ENCODE measurements around the gene SYNDIG1. TPM values are rescaled to one million over a fixed set of nuclear protein-coding genes. Genes with fewer than 3 reads are reported as not detected.

Gene SYNDIG1
- total RNA-seq, 4 donors from 2014 or later: 8.3 to 12.4 (median 10.2) TPM

DNA sequence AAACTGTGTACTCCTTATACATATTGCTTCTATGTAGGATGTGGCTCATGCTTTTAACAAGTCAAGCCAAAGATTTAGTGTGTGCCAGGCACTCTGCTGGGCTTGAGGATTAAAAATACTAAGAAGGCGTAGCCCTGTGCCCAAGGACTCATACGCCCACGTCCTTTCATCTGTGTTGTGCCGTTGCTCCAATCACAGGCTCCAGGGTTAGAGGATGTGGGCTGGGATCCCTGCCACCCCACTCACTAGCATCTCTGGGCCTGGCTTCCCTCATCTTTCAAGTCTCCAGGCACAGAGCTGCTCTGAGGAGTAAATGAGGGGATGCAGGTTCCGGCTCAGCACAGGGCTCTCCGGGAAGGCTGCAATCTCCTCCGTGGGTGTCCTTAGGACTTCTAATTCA, 214.2 kb downstream of the SYNDIG1 start:
- Histone ChIP-seq H3K36me3 (no peaks in the 10 kb centered on the region), H3K9me3 (no peaks in the 10 kb centered on the region), H3K27me3 (no peaks in the 10 kb centered on the region), H3K27ac (no peak overlapping the region), H3K4me1 (no peaks in the 10 kb centered on the region), H3K4me3 (replicated peaks in 1 of 3) (no peak overlapping the region)
- no peak for DNase-seq
- 80 to 88% methylated on average over 7 of the region's 7 CpGs for WGBS, 2 donors
- TF ChIP-seq POLR2A (IDR thresholded peaks at IDR 0.05): no peak
- TF ChIP-seq CTCF (IDR thresholded peaks at IDR 0.05): no peak
- intact Hi-C loops (cut with DNase I): no loop called here

- no peaks in the 10 kb centered on the region for H3K36me3 ChIP-seq
- intact Hi-C loops (cut with DNase I): no loop called here
- TF ChIP-seq POLR2A (IDR thresholded peaks at IDR 0.05) (no peak), CTCF (IDR thresholded peaks at IDR 0.05) (no peak)
- DNase-seq: no peak
- no peak overlapping the region for H3K27ac ChIP-seq
- H3K4me3 ChIP-seq (replicated peaks in 1 of 3): no peak overlapping the region
- H3K9me3 ChIP-seq: no peaks in the 10 kb centered on the region
- H3K4me1 ChIP-seq: no peaks in the 10 kb centered on the region
- 86 to 88% methylated on average over 9 of the region's 9 CpGs for WGBS, 2 donors
- H3K27me3 ChIP-seq: no peaks in the 10 kb centered on the region
Measured at GRCh38 chr20:24684421-24684871, 215.0 kb downstream of the SYNDIG1 start.

GRCh38 chr20:24684956-24685691, 215.7 kb downstream of the SYNDIG1 start:
- intact Hi-C loops (cut with DNase I): no loop called here
- H3K27ac ChIP-seq: no peak overlapping the region
- 71 to 77% methylated on average over 16 of the region's 16 CpGs for WGBS, 2 donors
- no peaks in the 10 kb centered on the region for H3K36me3 ChIP-seq
- no peaks in the 10 kb centered on the region for H3K4me1 ChIP-seq
- no peak overlapping the region for H3K4me3 ChIP-seq (replicated peaks in 1 of 3)
- no peaks in the 10 kb centered on the region for H3K9me3 ChIP-seq
- no peak for DNase-seq
- H3K27me3 ChIP-seq: no peaks in the 10 kb centered on the region
- TF ChIP-seq POLR2A (IDR thresholded peaks at IDR 0.05) (no peak), CTCF (IDR thresholded peaks at IDR 0.05) (no peak)

- no peak for DNase-seq
- Histone ChIP-seq H3K4me3 (replicated peaks in 1 of 3) (no peak overlapping the region), H3K27me3 (no peaks in the 10 kb centered on the region), H3K27ac (no peak overlapping the region), H3K4me1 (no peaks in the 10 kb centered on the region), H3K36me3 (no peaks in the 10 kb centered on the region), H3K9me3 (no peaks in the 10 kb centered on the region)
- TF ChIP-seq CTCF (IDR thresholded peaks at IDR 0.05): no peak
- no peak for TF ChIP-seq POLR2A (IDR thresholded peaks at IDR 0.05)
- intact Hi-C loops (cut with DNase I): no loop called here
- WGBS, 2 donors: 60 to 64% methylated on average over 4 to 5 of the region's 5 CpGs
Measured at GRCh38 chr20:24685736-24686135, 216.3 kb downstream of the SYNDIG1 start.

DNA sequence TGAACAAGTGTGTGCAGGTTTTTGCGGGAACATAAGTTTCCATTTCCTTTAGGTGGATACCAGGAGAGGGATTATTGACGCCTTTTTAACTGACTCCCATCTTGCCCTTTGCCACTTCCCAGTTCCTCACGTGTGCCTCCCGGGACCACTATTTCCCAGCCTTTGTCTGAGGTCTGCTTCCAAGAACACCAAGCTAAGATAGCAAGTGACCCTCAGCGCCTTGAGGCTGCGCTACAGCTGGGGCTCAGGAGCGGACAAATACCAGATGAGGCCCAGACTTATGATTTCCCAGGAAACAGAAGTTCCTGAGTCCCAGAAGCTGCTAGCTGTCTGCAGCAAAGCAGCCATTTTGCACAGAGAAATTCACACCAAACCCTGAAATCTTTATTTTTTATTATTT, 216.7 kb downstream of the SYNDIG1 start:
- TF ChIP-seq CTCF (IDR thresholded peaks at IDR 0.05) (no peak), POLR2A (IDR thresholded peaks at IDR 0.05) (no peak)
- intact Hi-C loops (cut with DNase I): no loop called here
- Histone ChIP-seq H3K4me3 (replicated peaks in 1 of 3) (no peak overlapping the region), H3K4me1 (no peaks in the 10 kb centered on the region), H3K27ac (no peak overlapping the region), H3K36me3 (no peaks in the 10 kb centered on the region), H3K27me3 (no peaks in the 10 kb centered on the region), H3K9me3 (no peaks in the 10 kb centered on the region)
- WGBS, 2 donors: 93 to 98% methylated on average over 7 of the region's 7 CpGs
- no peak for DNase-seq
